Spleen (tissue), 7 donors: Measurements from ENCODE around the gene ZNF329.

Source experiments
- POLR2A ChIP-seq, 3 donors: fragments of 450-650 bp; IDR thresholded peaks; one replicate each; pipeline ENCODE4 v1.5.1; 2017; ENCODE audit warnings: antibody characterized with exemption in 3 of 3, mild to moderate bottlenecking in 1 of 3
- POLR2AphosphoS5 ChIP-seq, 3 donors: sonication (generic); formaldehyde crosslinking; IDR thresholded peaks; one replicate each; pipeline ENCODE4 v1.5.1; 2017; ENCODE audit warnings: antibody characterized with exemption in 3 of 3
- TF ChIP-seq, protein P1 (sequence below), 11 experiments: fragments of 200-600 bp in 7 of 11; fragments of 450-650 bp in 4 of 11; sonication (generic) in 4 of 11; IDR thresholded peaks in 8 of 11; conservative IDR thresholded peaks in 3 of 11; 1 replicate in 7 of 11; 2 replicates in 4 of 11; pipeline versions ENCODE4 v1.4.0 to v1.8.0; 2016 to 2021; ENCODE audit warnings: antibody characterized with exemption in 11 of 11, inconsistent platforms in 4 of 11, mild to moderate bottlenecking in 1 of 11
- donor health status: DM: no; HTN: no; CAD: no; lungs with moderate emphysema.
- donor health status: DM: no; HTN: no; CAD: no.
- donor health status: DM: no; HTN: no; CAD: no.

DNA sequence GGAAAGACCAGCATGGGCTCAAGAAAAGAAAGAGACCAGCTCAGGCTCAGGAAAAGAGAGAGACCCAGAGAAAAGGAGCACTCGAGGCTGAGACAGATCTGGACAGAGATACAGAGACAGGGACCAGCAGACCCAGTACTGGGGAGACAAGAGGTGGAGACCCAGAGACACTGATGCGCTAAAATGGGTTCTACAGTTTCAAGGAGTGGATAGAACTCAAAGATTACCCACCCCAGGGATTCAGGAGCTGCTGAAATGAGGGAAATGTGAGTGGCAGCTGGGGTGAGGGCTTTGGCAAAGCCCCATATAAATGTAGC lies 51.9 kb downstream of the ZNF329 start:
- TF ChIP-seq, protein P1, sequence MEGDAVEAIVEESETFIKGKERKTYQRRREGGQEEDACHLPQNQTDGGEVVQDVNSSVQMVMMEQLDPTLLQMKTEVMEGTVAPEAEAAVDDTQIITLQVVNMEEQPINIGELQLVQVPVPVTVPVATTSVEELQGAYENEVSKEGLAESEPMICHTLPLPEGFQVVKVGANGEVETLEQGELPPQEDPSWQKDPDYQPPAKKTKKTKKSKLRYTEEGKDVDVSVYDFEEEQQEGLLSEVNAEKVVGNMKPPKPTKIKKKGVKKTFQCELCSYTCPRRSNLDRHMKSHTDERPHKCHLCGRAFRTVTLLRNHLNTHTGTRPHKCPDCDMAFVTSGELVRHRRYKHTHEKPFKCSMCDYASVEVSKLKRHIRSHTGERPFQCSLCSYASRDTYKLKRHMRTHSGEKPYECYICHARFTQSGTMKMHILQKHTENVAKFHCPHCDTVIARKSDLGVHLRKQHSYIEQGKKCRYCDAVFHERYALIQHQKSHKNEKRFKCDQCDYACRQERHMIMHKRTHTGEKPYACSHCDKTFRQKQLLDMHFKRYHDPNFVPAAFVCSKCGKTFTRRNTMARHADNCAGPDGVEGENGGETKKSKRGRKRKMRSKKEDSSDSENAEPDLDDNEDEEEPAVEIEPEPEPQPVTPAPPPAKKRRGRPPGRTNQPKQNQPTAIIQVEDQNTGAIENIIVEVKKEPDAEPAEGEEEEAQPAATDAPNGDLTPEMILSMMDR (IDR thresholded peaks at IDR 0.05 in 8 of 11, conservative IDR thresholded peaks at IDR 0.05 in 3 of 11): no peak
- TF ChIP-seq POLR2AphosphoS5 (IDR thresholded peaks at IDR 0.05): no peak
- no peak for TF ChIP-seq POLR2A (IDR thresholded peaks at IDR 0.05)
